Measurements from ENCODE around the gene NFIC.

Gene NFIC

DNA sequence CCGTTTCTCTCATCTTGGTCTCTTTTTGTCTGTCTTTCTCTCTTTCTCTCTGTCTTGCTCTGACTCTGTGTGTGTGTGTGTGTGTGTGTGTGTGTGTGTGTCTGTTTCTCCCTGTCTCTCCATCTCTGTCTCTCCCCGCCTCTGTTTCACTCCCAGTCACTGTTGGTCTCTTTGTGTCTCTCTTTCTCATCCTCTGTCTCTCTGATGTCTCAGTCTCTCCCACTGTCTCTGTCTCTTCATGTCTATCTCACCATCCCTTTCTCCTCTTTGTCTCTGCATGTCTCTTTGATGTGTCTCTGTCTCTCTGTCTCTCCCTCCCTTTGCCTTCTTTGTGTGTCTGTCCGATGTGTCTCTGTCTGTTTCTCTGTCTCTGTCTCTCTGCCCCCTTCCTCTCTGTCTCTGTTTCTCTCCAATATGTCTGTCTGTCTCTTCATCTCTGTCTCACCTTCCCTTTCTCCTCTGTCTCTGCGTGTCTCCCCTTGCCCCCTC, 2.5 kb downstream of the NFIC start:
- Mint-ChIP-seq H3K27ac (no peak overlapping the region), H3K27me3 (ENCODE audit: low read depth, poor library complexity) (peaks cover 95% of the 10 kb centered on the region), H3K4me3 (peak overlapping the region; percentile 68), H3K36me3 (ENCODE audit: low read depth) (no peaks in the 10 kb centered on the region), H3K9me3 (no peaks in the 10 kb centered on the region), H3K4me1 (peaks cover 56% of the 10 kb centered on the region)
- TF ChIP-seq, protein P1, sequence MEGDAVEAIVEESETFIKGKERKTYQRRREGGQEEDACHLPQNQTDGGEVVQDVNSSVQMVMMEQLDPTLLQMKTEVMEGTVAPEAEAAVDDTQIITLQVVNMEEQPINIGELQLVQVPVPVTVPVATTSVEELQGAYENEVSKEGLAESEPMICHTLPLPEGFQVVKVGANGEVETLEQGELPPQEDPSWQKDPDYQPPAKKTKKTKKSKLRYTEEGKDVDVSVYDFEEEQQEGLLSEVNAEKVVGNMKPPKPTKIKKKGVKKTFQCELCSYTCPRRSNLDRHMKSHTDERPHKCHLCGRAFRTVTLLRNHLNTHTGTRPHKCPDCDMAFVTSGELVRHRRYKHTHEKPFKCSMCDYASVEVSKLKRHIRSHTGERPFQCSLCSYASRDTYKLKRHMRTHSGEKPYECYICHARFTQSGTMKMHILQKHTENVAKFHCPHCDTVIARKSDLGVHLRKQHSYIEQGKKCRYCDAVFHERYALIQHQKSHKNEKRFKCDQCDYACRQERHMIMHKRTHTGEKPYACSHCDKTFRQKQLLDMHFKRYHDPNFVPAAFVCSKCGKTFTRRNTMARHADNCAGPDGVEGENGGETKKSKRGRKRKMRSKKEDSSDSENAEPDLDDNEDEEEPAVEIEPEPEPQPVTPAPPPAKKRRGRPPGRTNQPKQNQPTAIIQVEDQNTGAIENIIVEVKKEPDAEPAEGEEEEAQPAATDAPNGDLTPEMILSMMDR (IDR thresholded peaks at IDR 0.05), result no peak
- DNase-seq, result no peak

DNA sequence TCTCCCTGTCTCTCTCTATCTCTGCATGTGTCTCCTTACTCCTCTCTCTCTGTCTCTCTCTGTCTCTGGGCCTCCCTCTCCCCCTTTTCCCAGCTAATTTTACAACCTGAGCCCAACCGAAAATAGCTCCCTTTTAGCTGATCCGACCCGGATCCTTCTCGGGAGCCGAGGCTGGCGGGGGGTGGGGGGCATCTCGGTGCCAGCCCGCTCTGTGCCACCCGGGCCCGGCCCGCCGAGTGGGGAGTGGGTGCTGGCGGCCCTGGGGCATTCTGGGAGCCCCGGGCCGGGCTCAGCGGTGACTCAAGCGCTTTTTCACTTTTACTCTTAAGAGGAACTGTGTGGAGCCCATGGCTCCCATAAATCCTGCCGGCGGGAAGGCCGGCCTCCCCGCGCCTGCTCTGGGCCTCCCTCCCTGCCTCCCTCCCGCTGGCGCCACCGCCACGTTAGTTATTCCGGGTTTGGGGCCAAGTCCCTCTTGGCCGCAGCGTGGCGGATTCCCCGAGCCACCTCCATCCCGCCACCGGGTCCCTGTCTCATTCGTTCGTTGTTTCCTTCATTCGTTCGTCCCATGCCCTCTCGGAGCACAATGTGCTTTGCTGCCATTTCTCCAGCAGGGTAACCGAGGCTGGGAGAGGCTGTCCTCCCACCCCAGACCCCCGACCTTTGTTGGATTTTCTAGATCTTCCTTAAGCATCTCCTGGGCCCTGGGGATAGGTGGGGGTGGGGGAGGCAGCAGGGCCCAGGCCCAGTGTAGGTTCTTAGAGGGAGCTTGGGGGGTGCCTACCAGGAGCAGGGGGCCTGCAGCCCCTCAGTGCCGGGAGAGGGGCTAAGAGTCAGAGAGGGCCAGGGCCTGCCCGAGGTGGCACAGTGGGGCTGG, 3.2 kb downstream of the NFIC start:
- peak; percentile 39 for DNase-seq
- H3K27me3 Mint-ChIP-seq (ENCODE audit: low read depth, poor library complexity), result peaks cover 92% of the 10 kb centered on the region
- H3K36me3 Mint-ChIP-seq (ENCODE audit: low read depth), result no peaks in the 10 kb centered on the region
- TF ChIP-seq, protein P1 (IDR thresholded peaks at IDR 0.05), result no peak
- no peak overlapping the region for H3K27ac Mint-ChIP-seq
- no peaks in the 10 kb centered on the region for H3K9me3 Mint-ChIP-seq
- H3K4me3 Mint-ChIP-seq, result peak overlapping the region; percentile 76
- H3K4me1 Mint-ChIP-seq, result peaks cover 63% of the 10 kb centered on the region

DNA sequence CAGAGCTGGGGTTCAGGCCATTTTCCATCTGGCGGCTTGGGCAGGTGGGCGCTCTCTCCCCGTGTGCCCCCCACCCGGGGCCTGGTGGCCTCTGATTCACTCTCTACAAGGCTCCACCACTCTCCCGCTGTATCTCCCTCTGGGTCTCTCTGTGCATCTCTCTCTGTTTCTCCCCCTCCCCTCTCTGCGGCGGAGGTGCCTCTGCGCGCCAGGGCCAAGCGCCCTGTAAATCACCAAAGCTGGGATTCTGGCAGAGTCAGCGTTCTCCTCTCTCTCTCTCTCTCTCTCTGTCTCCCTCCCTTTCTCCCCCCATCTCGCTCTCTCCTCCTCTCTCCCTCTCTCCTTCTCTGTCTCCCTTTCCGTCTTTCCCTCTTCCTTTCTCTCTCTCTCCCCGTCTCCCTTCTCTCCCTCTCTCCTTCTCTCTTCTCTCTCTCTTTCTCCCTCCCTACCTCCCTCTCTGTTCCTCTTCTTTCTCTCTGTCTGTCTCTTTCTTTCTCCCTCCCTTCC, 3.9 kb downstream of the NFIC start:
- H3K27ac Mint-ChIP-seq, result no peak overlapping the region
- peaks cover 87% of the 10 kb centered on the region for H3K27me3 Mint-ChIP-seq (ENCODE audit: low read depth, poor library complexity)
- H3K4me3 Mint-ChIP-seq, result peak overlapping the region; percentile 70
- no peak for DNase-seq
- peaks cover 61% of the 10 kb centered on the region for H3K4me1 Mint-ChIP-seq
- H3K36me3 Mint-ChIP-seq (ENCODE audit: low read depth), result no peaks in the 10 kb centered on the region
- TF ChIP-seq, protein P1 (IDR thresholded peaks at IDR 0.05), result no peak
- no peaks in the 10 kb centered on the region for H3K9me3 Mint-ChIP-seq

DNA sequence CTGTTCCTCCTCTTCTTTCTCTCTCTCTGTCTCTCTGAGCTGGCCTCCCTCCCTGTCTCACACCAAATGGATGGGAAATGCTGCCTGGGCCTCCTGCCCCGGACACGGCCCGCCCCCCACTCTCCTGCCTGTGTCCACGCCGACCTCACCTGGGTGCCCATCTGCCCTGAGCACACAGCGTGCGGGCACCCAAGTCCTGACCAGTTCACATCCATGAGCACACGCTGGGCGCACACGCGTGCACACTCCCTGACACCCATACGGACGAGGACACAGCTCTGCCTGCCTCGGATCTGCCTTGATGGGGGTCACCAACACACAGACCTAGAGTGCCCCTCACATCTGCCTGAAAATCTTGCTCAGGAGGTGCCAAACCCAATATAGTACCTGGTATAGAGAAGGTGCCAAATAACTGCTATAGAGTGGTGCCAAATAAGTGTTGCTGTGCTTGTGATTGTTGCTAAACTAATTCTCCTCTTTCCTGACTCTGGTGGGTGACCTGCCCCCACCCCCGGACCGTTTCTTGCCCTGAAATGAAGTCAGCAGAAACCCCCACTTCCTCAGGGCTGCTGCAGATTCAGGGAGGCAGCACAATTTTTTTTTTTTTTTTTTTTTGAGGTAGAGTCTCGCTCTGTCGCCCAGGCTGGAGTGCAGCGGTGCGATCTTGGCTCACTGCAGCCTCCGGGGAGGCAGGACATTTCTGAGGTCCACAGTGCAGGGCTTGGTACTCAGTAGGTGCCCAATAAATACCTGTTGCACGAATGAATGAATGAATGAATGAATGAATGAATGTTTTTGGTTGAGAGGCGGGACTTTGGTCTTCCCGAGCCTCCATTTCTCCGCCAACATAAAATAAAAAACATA, 4.6 kb downstream of the NFIC start:
- DNase-seq, result no peak
- peak overlapping the region; percentile 70 for H3K4me3 Mint-ChIP-seq
- peaks cover 57% of the 10 kb centered on the region for H3K4me1 Mint-ChIP-seq
- peaks cover 84% of the 10 kb centered on the region for H3K27me3 Mint-ChIP-seq (ENCODE audit: low read depth, poor library complexity)
- TF ChIP-seq, protein P1 (IDR thresholded peaks at IDR 0.05), result no peak
- no peak overlapping the region for H3K27ac Mint-ChIP-seq
- no peaks in the 10 kb centered on the region for H3K9me3 Mint-ChIP-seq
- no peaks in the 10 kb centered on the region for H3K36me3 Mint-ChIP-seq (ENCODE audit: low read depth)

DNA sequence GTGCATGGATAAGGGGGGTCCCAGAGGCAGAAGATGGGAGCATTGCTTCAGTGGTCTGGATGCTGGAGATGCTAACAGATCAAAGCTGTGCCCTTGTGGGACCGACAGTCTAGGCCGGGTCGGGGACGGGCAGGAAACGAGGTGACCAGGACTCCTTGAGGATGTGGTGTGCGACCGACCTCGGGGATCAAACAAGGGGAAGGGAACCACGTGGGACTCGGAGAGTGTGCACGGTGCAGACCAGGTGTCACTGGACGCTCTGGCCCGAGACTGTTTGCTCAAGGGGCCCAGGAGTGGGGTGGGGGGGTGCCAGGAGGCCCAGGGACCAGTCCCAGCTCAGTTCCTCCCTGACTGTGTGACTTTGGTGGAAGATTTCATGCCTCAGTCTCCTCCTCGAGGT, 6.0 kb downstream of the NFIC start:
- Mint-ChIP-seq H3K27me3 (ENCODE audit: low read depth, poor library complexity) (peaks cover 72% of the 10 kb centered on the region), H3K27ac (no peak overlapping the region), H3K4me1 (peaks cover 57% of the 10 kb centered on the region), H3K36me3 (ENCODE audit: low read depth) (no peaks in the 10 kb centered on the region), H3K4me3 (no peak overlapping the region), H3K9me3 (no peaks in the 10 kb centered on the region)
- TF ChIP-seq, protein P1 (IDR thresholded peaks at IDR 0.05), result no peak
- no peak for DNase-seq
